GM18861 (cell line): ENCODE data around the gene TP73.

ENCODE experiments used
- ATAC-seq: cut with Tn5 transposase; IDR thresholded peaks from one replicate; pipeline ENCODE4 v1.9.1; 2021; ENCODE audit not compliant: unreplicated experiment

Gene TP73

DNA sequence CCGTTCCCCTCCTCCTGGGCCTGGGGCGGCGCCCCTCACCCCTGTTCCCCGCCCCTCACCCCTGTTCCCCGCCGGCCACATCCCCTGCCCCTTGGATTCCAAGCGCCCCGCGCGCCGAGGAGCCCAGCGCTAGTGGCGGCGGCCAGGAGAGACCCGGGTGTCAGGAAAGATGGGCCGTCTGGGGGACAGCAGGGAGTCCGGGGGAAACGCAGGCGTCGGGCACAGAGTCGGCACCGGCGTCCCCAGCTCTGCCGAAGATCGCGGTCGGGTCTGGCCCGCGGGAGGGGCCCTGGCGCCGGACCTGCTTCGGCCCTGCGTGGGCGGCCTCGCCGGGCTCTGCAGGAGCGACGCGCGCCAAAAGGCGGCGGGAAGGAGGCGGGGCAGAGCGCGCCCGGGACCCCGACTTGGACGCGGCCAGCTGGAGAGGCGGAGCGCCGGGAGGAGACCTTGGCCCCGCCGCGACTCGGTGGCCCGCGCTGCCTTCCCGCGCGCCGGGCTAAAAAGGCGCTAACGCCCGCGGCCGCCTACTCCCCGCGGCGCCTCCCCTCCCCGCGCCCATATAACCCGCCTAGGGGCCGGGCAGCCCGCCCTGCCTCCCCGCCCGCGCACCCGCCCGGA lies at the start of gene TP73:
Gene TP73 (plus strand): TSS at position 587 of the 618 bp plus-strand sequence. CDS start 29,850 bp downstream, outside the sequence.
- ATAC-seq: no peak

DNA sequence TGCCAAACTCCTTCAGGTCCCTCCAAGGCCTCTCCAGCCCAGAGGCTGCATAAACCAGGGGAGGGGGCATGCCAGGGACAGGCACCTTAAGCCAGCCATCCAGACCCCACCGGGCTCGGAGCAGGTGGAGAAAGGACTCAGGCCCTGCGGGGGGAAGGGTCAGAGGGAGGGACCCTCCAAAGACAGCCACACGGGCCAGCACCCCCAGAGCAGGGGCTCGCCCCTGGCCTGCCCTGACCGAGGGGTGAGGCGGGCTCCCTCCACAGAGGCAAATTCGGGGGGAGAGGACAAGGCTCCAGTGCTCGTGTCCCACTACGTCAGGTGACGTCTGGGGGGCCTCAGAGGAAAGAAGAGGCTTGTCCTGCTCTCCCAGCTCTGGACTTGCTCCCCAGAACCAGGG lies 49.2 kb upstream of the TP73 start:
- no peak for ATAC-seq

DNA sequence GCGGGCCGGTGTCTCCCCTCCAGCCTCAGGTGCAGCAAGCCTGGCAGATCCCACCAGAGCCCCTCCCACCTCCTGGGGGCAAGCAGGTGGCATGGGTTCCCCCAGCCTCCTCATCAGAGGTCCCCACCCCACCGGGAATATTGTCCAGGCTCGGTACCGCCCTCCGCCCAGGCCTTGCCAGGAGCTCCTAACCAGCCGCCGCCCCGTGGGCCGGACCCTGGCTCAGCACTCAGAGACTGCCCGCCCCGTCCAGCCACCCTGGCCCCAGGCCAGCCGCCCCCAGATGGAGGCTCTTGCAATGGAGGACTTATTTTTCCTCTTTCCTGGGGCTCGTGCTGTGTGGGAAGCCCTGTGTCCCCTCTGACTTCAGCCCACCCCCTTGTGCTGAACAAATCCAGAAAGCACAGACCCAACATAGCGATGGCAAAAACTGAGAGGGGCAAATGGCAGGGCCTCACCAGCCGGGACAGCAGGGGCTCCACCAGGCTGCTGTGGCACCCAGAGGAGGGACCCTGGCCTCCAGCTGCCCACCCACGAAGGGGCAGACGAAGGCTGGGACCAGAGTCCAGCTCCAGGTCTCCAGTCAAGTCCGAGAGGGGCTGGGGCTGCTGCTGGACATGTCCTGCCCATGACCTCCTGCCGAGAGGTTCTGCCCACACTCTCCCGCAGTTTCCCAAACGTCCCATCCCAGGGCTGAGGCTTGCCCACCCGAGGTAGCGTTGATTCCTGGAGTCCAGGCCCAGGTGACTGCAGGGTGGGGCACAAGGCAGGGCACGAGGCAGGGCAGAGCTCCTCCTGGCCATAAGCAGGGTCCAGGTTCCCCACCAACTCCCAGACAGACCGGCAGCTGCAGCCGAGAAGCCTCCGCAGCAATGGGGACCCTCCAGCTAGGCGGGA lies 48.5 kb upstream of the TP73 start:
- no peak for ATAC-seq

DNA sequence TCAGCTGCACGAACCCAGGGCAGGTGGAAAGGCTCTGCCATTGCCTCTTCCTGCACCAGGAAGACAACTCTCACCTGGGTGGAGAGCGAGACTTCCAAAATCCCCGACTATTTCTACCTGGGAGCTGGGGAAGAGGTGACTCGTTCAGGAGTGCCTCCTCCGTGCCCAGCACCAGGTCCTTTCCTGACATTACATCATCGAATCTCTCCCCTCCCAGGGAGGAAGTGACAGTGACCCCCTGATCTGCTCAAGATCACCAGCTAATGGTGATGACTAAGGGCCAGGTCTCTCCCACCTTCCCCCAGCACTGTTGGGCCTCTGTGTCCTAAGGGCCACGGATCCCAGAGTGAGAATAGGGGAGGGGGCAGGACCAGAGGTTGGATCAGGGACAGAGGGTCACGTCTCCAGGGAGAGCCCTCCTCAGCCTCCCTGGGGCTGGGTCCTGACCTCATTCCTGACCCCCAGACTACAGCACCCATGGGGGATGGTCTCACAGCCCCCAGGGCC lies 47.8 kb upstream of the TP73 start:
- ATAC-seq: no peak

DNA sequence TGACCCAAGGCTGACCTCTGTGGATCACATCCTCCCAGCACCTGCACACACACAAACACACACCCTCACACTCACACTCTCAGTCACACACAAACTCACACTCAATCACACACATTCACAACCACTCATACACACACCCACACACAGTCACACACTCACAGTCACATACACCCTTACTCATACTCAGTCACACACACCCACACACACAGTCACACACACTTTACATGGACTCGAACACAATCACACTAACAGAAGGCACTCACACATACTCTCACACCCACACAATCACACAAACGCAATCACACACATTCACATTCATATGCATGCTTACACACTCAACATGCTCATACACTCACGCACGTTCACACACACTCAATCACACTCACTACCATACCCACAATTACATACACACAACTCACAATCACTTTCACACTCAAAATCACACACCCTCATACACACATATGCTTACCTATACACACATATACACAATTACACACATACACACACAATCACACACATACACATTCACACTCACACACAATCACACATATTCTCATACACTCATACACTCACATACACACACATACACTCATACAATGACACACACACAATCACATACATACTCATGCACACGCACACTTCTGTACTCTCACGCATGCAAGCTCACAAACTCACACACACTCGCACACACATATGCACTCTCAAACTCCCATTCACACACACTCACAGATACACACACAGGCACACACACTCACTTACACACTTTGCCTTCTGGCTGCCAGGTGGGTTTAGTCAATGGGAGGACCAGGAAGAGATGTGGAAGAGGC lies 47.1 kb upstream of the TP73 start:
- ATAC-seq: no peak

DNA sequence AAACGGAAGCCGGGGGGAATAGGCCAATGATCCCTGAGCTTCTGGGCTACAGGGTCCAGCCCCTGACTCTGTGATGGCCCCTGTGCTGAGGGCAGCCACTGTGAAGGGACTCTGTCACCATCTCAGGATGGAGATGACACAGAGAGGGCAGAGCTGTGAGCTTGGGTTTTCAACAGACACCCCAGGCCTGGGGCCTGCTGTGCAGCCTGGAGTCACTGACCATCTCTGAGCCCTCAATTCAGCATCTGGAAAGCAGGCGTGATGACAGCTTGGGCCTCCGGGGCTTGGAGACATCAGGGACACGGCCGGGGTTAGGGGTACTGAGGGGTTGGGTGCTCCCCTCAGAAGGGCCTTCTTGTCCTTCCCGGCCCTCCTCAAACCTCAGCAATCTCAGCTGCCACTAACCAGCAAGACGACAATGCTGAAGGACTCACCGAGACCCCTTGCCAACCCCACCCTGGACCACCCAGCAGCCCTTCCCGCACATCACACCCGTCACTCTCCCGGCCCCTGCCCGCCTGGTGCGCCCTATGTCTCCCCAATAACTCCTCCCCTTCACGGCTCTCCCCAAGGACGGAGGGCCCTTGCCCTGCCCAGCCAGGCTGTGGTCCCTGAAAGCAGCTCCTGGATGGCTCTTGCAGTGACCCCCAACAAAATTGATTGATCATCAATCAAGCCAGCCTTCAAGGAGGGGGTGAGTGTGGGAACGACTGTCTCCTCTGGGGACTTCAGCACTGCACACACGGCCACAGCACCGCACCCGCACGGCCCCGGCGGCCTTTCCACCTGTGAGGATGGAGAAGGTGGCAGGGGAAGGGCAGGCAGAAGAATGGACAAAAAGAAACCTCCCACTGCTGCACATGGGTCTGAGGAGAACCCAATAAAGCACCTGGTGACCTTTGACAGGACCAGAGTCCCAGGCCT lies 45.3 kb upstream of the TP73 start:
- ATAC-seq: no peak

DNA sequence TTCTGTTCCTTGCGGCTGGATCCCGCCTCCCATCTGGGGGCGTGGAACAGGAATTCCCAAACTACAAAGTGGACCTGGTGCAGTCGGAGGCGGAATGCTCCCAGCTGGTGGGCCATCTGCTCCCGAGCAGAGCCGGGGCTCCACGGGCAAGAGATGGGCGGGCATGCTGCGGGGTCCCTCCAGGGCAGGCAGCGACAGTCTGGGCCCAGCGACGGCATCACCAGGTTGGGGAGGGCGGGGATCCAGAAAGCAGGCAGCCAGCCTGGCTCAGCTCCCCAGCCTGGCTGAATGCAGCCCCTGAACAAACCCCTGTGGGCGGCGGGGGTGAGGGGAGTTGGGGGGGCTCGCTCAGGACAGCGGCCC lies 44.6 kb upstream of the TP73 start:
- no peak for ATAC-seq

DNA sequence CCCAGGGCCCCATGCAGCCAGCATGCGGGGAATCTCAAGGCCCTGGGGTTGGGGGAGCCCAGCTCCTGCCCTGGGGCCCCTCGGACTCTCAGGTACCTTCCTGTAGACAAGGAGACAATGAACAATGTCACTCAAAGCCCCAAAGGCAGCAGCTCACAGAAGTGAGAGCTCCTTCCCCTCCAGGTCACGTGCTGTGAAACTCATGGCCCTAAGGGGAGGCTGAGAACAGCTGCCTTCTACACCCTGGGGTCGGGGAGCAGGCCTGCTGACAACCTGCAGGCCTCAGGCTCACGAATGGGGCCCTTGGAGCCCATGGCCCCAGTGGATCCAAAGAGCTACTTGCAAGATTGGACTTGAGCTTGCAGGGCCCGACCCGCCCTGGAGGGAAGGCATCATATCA lies 44.2 kb upstream of the TP73 start:
- no peak for ATAC-seq

DNA sequence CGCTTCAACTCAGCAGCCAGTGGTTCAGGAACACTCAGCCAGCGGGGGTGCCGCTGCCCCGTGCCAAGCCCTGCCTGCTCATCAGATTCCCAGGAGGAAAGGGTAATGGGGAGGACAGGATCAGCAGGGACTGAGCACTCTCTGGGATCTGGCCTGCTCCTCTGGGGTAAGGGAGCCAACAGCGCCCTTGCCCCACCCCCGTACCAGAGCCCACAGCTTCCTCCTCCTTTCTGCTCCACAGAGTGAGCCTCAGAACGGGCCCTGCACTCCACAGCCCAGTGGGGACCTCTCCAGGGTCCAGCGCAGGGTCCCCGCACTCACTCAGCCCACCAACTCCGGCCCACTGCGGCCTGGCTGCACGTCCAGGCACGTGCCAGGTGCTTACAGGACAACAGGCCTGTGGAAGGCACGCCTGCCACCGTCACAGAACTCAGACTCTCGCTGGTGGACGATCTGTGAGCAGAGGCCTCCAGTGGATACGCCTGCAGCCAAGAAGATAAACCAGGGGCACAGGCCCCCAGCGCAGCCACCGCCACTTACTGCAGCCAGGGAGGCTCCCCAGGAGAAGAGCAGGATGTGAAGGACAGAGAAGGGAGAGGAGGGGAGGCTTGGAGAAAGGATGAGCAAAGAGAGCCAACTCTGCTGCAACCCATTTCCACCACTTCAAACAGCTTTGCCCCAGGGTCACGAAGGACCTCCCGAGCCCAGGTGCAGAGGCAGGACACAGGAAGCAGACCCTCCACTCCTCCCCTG lies 43.1 kb upstream of the TP73 start:
- no peak for ATAC-seq

DNA sequence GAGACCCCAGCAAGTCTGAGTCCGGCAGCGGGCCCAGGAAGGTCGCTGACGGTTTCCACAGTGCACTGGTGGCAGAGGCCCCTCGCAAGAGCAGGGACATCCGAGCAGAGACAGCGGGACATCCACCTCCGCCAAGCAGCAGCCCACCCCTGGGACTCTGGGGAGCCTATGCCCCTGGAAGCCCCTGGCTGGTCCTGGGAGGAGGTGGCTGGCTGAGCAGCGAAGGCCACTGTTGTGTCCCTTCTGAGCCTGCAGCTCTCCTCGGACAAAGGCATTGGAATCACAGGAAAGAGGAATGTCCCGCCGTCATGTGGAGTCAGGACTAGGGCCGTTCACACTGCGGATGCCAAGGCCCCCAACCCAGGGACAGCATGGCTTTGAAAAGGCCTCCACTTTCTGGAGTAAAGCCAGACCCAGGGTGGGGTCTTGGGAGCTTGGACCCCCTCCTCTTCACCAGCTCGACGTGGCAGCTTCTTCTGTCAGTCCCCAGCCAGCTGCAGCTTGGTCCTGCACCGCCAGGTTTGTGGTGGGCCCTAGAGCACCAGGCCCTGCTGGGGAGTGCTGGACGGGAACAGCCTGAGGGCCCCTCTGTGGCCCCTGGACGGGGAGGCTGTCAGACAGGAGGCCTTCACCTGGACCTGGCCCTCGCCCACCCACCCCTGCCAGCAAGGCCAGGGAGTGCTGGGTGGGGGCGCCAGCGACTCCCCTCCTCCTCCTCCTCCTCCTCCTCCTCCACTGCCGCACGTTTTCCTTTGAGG lies 42.4 kb upstream of the TP73 start:
- ATAC-seq: no peak

DNA sequence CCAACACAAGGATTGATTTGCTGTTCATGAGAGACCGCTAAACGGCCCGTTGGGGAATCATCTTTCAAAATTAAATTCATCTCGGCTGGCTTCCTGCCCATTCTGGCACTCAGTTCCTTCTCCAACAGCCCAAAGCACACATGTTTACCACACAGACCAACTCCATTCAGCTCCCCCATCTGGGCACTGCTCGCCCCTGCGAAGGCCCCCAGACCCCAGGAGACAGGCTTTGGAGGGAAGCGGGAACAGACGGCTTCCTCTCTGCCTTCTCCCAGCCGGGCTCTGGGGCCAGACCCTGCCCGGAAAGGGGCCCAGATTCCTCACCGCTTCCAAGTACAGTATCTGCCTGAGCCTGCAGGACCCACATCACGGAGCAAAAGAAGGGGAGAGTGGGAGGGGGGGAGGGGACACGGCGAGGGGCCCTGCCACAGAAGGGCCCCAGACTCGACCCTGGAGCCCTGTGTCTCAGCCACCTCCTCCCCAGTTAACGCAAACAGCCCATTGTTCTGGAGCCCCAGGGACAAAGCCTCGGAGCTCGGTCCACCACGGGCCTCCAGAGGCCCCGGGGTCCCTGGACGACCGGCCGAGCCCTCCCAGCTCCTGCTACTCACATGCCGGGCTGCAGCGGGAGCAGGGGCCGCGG lies 41.7 kb upstream of the TP73 start:
- ATAC-seq: no peak

DNA sequence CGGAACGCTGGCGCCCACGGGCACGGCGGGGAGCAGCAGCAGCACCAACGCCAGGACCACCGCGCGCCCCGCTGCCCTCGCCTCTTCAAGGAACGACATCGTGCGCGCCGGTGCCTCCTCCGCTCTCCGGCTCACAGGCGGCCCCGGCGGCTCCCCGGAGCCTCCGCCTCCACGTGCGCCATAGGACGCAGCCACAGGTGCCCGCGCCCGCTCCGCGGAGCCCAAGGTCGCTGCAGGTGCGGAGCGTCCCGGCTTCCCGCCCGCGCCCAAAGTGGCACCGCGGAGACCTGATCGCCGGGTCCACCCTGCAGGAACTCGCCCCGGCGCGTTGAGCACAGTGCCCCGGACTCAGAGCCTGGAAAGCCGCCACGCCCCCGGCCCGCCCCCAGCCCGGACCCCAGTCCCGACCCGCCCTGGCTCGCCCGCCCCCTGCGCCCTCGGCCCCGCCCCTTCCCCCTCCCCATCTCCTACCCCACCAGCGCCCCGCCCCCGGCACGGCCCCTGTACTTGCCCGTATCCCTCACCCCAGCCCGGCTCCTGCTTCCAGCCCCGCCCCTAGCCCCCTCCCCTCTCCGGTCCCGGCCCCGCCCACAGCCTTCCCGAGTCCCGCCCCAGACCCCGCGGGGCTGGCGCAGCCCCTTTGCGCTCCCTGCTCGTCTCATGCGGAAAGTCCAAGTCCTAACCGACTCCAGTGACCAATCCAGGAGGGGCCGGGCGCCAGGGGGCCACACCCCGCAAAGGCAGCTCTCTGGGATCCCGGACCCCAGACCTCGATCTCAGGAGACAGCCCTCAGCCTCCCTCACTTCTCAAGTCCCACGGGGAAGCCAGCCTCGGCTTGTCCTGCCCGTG lies 40.9 kb upstream of the TP73 start, which contains the start of gene MEGF6:
Gene MEGF6 (minus strand): TSS at position 339 of the 850 bp plus-strand sequence. CDS start 240 bp downstream, at position 99.
- ATAC-seq: no peak

DNA sequence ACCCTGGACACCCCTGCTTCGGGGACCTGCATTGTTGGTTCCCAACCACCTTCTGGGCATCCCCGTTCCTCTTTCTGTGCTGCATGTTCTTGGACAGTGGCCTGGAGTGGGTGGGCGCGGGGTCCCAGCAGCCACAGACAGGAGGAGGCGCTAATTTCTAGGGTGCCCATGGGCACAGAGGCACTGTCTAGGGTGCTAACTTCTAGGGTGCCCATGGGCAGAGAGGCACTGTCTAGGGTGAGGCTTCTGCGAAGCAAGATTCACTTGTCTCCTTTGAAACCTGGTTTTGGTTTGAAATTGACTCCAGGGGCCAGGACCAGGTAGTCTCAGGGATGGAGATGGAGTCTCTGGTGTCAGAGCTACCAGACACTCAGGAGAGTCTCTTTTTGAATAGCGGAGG lies 40.2 kb upstream of the TP73 start:
- ATAC-seq: no peak

DNA sequence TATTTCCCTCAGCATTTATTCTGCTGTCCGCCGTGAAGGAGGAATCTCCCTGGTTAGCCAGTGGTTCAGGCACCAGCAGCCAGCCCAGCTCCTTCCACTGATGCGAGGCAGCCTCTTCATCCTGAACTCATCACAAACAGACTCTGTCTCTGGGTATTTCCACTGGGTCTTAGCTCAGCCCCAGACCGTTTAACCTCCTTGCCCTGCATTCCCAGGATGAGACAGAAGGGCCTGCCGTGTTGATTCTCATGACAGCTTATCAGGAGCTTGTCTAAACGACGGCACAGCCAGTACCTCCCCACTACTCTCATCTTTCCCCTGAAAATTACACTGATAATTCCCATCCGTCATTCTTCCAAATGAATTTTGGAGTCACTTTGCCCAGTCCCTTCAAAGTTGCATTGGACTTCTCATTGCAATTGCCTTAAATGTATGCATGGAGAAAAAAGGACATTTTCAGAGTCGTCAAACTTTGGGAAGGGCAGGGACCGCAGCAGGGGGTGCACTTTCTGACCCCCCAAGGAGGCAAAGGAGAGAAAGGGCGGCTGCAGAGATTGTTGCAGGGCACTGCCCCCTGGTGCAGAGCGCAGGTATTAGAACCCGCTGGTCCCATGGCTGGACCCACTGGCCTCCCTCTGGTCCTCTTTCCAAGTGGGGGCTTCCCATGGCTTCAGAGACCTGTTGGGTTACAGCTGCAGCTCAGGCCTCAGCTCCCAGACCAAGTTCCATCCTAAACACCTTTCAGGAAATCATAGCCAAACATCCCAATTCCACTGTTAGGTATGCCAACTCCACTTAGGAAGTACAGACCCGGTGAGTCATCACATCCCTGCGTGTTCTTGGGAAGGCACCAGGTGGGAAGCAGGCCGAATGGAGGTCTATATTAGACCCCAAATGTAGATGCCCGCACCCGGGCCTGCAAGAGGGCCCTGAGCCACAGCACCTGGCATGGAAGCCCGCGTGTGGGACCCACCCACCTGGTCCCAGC lies 37.3 kb upstream of the TP73 start:
- ATAC-seq: no peak

DNA sequence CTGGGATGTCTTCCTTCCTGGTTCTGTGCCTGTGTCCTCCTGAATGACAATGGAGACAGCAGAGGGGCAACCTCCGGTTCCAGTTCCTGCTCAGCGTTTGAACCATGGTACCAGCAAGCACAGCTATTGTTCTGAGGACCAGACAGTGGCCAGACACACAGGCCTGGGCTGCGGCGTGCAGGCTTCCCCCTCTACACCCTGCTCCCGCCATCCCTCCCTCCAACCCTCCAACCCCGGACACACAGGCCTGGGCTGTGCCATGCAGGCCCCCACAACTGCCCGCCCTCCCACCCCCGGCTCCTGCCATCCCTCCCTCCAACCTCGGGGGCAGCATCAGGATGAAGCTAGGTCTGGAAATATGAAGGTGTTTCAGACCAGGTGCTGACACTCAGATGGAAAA lies 35.5 kb upstream of the TP73 start:
- no peak for ATAC-seq

DNA sequence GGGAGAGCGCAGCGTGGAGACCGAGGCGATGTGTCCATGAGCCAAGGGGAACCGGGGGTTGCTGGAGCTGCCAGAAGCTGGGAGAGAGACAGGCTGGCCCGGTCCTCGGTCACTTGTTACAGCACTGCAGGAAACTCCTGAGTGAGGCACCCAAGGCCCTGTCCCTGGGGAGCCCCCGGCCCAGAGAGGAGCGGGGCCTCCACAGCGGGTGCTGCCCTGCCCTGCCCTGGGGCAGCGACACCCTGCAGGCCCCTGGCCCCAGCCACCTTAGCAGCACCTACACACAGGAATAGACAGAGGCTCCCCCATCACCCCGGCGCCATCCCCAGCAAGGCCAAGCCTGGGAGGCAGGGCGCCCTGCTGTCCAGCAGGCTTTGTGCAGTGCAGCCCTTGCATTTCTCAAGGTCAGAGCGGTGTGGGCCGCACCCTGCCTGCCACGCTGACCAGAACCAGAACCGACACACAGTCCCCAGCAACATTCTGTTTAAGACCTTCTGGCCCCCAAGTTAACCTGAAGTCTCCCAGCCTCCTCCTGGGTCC lies 34.4 kb upstream of the TP73 start:
- no peak for ATAC-seq
